Stomach (tissue), 4 donors: Measurements from ENCODE around the gene ZNF682.

Source experiments
- CTCF ChIP-seq, 7 experiments: fragments of 450-650 bp in 4 of 7; fragments of 200-600 bp in 3 of 7; sonication (generic) in 3 of 7; IDR thresholded peaks; one replicate each; pipeline ENCODE4 v1.5.1; 2016 to 2019; ENCODE audit warnings: antibody characterized with exemption in 7 of 7, control low read depth in 2 of 7, mild to moderate bottlenecking in 1 of 7
- EP300 ChIP-seq: sonication (generic); formaldehyde crosslinking; IDR thresholded peaks from one replicate; pipeline ENCODE4 v1.6.1; 2017; ENCODE audit warnings: antibody characterized with exemption
- POLR2A ChIP-seq, 4 donors: fragments of 450-650 bp; IDR thresholded peaks; one replicate each; pipeline ENCODE4 v1.6.1; 2016; ENCODE audit warnings: antibody characterized with exemption in 4 of 4, control low read depth in 2 of 4, mild to moderate bottlenecking in 1 of 4, moderate library complexity in 1 of 4
- POLR2AphosphoS5 ChIP-seq, 3 donors: sonication (generic); formaldehyde crosslinking; IDR thresholded peaks; one replicate each; pipeline ENCODE4 v1.6.1; 2016; ENCODE audit warnings: antibody characterized with exemption in 3 of 3

DNA sequence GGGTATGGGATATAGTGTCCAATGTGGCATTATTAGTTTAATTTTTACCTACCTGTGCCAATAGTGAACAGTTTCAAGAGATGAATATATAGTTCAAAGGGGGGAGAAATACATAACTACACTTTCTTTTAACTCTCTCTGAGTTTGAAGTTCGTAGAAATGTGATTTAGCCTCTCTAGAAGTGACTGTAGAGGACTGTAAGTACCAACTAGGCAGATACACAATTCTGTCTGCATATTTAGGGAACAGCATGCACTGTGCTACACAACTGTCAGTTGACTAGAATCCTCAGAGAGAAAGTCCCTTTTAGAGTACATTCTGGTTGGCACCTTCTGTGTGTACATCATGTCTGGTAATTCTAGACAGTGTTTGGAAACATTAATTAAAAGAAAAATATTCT, 21.0 kb upstream of the ZNF682 start:
- no peak for TF ChIP-seq CTCF (IDR thresholded peaks at IDR 0.05)
- no peak for TF ChIP-seq POLR2A (IDR thresholded peaks at IDR 0.05)
- no peak for TF ChIP-seq POLR2AphosphoS5 (IDR thresholded peaks at IDR 0.05)
- TF ChIP-seq EP300, result no peak
